Measurements from ENCODE around the gene DSE.
A peak's percentile ranks its signal among the peaks of the same experiment; 100 is the strongest.

Gene DSE

GRCh38 chr6:116450185-116450710 is 79.5 kb downstream of the DSE start:
- DNase-seq, result no peak

GRCh38 chr6:116450769-116451740 is 80.3 kb downstream of the DSE start:
- no peak for DNase-seq

- no peak for DNase-seq
Measured at GRCh38 chr6:116451916-116452315, 81.2 kb downstream of the DSE start.

- DNase-seq, result no peak
Measured at GRCh38 chr6:116452531-116452930, 81.8 kb downstream of the DSE start.

- DNase-seq, result no peak
Measured at GRCh38 chr6:116456106-116456505, 85.4 kb downstream of the DSE start.

GRCh38 chr6:116456927-116457326 is 86.2 kb downstream of the DSE start:
- no peak for DNase-seq

- DNase-seq, result no peak
Measured at GRCh38 chr6:116458264-116458663, 87.5 kb downstream of the DSE start.

- no peak for DNase-seq
Measured at GRCh38 chr6:116459927-116460326, 89.2 kb downstream of the DSE start.

GRCh38 chr6:116461331-116461931 is 90.7 kb downstream of the DSE start, which contains the start of gene CALHM6:
TSS of gene CALHM6 (plus strand) at chr6:116461375. CDS start at chr6:116461930, 555 bp downstream.
- DNase-seq, result no peak

- peak; percentile 85 for DNase-seq
Measured at GRCh38 chr6:116461932-116462885, 91.5 kb downstream of the DSE start.

- no peak for DNase-seq
Measured at GRCh38 chr6:116463301-116463700, 92.6 kb downstream of the DSE start.

- DNase-seq, result no peak
Measured at GRCh38 chr6:116465246-116465645, 94.5 kb downstream of the DSE start.

GRCh38 chr6:116467096-116467495 is 96.3 kb downstream of the DSE start:
- no peak for DNase-seq

GRCh38 chr6:116467514-116467913 is 96.8 kb downstream of the DSE start:
- DNase-seq, result no peak

- DNase-seq, result no peak
Measured at GRCh38 chr6:116468293-116468692, 97.5 kb downstream of the DSE start.

- no peak for DNase-seq
Measured at GRCh38 chr6:116471531-116471930, 100.8 kb downstream of the DSE start.

GRCh38 chr6:116472706-116473105 is 102.0 kb downstream of the DSE start:
- DNase-seq, result peak; percentile 33

GRCh38 chr6:116475141-116475540 is 104.4 kb downstream of the DSE start:
- DNase-seq, result no peak

GRCh38 chr6:116476002-116476678 is 105.4 kb downstream of the DSE start:
- no peak for DNase-seq

- no peak for DNase-seq
Measured at GRCh38 chr6:116482780-116483179, 112.0 kb downstream of the DSE start.

GRCh38 chr6:116483616-116484015 is 112.9 kb downstream of the DSE start:
- no peak for DNase-seq

- no peak for DNase-seq
Measured at GRCh38 chr6:116485559-116486184, 114.9 kb downstream of the DSE start.
